HG03280 (cell line): ENCODE measurements around the gene FKBP14.

Experiments
- ATAC-seq: cut with Tn5 transposase; IDR thresholded peaks from one replicate; pipeline ENCODE4 v1.9.1; 2021; ENCODE audit warnings: mild to moderate bottlenecking, moderate library complexity; ENCODE audit not compliant: unreplicated experiment

Gene FKBP14

DNA sequence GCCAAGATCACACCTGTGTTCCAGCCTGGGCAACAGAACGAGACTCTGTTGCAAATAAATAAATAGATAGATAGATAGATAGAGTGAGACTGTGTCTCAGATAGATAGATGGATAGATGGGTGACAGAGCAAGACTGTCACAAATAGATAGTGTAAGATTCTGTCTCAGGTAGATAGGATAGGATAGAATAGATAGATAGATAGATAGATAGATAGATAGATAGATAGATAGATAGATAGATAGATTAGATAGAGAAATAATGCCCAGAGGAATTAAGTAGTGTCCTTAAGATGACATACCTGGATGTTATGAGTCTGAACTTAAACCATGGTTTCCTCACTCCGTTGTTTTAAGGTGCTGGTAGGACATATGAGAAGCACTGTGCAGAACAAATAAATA lies 9.7 kb upstream of the FKBP14 start:
- ATAC-seq = no peak

GRCh38 chr7:30034501-30034900 lies 8.0 kb upstream of the FKBP14 start:
- ATAC-seq = no peak

DNA sequence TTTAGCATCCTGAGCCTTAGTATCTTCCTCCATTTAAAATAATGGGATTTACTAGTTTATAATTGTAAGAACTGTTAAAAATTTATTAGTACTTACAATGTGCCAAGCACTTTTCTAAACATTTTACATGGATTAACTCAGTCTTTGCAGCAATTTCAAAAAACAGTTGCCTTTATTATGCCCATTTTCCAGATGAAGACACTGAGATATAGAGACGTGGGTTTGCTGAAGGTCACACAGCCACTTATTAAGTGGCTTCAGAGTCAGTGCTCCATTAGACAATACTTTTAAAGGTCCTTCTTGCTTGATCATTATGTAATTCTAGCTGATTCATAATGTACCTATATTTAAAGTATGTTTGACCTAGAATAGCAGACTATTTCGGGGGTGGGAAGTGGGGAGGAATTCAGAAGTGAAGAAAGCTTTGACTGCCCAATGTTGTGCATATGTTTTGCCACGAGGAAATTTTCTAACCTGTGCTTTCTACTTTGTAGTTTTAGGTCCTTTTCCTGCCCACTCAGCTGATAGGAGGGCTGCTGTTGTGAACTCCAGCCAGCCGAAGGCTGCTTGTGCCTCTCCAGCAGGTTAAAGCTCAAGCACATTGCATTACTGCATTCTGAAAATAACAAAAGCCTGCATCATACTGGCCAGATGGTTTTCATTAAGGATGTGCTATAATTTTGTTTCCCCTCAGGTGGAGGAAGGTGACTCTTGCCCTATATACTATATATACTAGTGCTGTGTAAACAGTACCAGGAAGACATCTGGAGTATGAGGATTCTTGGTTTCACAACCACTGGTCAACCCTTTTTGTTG lies 6.0 kb upstream of the FKBP14 start:
- no peak for ATAC-seq

DNA sequence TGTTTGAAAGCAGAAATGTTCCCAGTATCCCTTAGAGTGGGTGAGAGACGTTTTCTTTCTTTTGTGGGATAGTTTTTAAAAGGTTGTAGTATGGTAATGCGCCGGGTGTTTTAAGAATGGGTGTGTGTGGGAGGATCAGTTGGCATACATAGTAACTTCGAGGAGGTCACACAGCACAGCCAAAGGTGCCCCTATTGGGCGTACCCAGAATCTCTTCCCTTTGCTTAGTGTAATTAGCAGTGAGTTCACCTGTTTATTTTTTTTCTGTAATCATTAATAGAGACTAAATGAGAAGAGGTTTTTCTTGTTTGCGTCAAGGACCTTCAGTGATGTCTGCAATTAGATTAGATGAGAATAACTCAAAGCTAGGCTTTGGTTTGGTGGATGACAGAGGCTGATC lies 3.2 kb upstream of the FKBP14 start:
- no peak for ATAC-seq

- ATAC-seq = peak; percentile 12
Measured at GRCh38 chr7:30028749-30029635, 2.5 kb upstream of the FKBP14 start.

- ATAC-seq = peak; percentile 54
Measured at GRCh38 chr7:30028216-30028748, 1.8 kb upstream of the FKBP14 start, which contains the start of gene PLEKHA8. Gene PLEKHA8, plus strand, starts transcription at chr7:30028412. Its CDS starts 351 bp downstream, at chr7:30028763.

- peak; percentile 3 for ATAC-seq
Measured at GRCh38 chr7:30027740-30028215, 1.3 kb upstream of the FKBP14 start.

- ATAC-seq = no peak
Measured at GRCh38 chr7:30027065-30027456, 559 bp upstream of the FKBP14 start.

GRCh38 chr7:30023524-30023923 lies 3.0 kb downstream of the FKBP14 start:
- ATAC-seq = no peak

DNA sequence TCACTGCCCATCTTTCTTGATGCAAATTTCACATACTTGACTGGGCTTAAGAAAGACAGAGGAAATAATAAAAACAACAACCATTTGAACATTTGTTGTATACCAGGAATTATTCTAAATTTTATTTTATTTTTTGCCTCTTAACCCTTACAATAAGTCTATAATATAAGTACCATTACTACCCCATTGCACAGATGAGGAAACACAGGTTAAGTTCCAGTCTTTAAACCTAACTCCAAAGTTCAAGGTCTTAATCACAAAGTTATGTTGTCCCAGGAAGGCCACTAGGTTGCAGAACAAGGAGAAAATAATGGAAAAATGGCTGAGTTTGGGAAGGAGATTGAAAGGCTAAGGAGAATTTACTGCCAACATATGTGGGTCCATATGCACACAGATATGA lies 3.5 kb downstream of the FKBP14 start:
- ATAC-seq = no peak

- ATAC-seq = no peak
Measured at GRCh38 chr7:30020535-30020934, 6.0 kb downstream of the FKBP14 start.

DNA sequence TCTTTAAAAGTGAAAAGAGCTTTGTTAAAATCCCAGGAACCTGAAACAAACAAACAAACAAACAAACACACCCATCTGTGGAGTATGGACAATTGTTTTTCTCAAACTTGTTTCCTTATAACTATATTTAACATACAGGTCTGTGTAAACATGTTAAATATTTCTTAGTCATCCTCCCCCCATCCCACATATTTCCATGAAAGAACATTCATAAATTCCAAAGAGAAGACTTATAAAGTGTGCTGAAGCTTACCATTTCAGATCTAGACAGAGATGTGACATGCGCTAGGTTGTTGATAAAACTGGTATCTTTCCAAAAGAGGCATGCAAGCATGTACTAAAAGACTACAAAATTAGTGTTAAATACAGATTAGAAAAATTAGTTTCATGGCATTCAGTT lies 6.5 kb downstream of the FKBP14 start:
- ATAC-seq = no peak

DNA sequence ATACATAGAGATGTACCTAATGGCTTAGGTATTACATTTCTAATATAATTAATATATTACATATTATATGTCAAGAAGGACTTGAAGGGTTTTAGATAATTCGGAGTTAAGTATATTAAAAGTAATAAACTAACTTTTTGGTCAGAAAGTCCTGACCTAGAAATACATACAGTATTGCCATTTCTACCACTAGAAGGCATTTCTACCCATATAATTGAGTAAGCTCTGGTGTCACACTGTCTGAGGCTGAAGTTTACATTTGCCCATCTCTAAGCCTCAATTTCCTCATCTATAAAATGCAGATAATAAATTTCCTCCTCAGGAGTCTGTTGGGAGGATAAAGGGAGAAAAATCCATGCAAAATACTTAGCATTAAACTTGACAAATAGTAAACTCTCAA lies 7.1 kb downstream of the FKBP14 start:
- no peak for ATAC-seq

- ATAC-seq = no peak
Measured at GRCh38 chr7:30018451-30018850, 8.1 kb downstream of the FKBP14 start.

DNA sequence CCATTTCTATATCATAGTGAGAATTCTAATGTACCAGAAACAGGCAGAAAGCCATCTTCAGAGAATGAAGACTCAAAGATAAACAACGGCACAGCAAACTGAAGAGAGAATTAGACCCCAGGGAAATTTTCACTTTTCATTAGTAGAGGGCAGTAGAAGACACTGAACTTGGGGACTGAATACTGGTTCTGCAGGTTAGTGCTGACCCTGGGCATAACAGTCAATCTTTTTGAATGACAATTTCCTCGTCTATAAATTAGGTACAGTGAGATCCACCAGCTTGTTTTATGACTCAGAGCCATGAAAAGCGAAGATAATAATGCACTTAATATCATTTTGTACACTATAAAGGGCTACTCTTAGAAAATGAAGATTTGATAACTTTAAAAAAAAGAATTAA lies 13.7 kb downstream of the FKBP14 start:
- no peak for ATAC-seq

GRCh38 chr7:30010021-30010420 lies 16.5 kb downstream of the FKBP14 start:
- ATAC-seq = no peak

- no peak for ATAC-seq
Measured at GRCh38 chr7:30005464-30005863, 21.0 kb downstream of the FKBP14 start.

DNA sequence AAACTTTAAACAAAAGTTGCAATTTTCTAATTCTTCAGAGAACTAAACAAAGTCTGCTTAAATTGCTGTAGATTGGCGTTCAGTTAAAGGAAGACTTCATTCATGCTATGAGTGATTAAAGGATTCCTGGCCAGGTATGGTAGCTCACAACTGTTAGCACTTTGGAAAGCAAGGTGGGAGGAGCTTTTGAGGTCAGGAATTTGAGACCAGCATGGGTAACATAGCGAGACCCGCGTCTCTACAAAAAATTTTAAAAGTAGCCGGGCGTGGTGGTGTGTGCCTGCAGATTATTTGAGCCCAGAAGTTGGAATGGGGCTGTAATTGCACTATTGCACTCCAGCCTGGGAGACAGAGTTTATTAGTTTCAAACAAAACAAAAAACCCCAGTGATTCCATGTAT lies 23.4 kb downstream of the FKBP14 start:
- no peak for ATAC-seq

GRCh38 chr7:30001998-30002397 lies 24.5 kb downstream of the FKBP14 start:
- ATAC-seq = no peak

DNA sequence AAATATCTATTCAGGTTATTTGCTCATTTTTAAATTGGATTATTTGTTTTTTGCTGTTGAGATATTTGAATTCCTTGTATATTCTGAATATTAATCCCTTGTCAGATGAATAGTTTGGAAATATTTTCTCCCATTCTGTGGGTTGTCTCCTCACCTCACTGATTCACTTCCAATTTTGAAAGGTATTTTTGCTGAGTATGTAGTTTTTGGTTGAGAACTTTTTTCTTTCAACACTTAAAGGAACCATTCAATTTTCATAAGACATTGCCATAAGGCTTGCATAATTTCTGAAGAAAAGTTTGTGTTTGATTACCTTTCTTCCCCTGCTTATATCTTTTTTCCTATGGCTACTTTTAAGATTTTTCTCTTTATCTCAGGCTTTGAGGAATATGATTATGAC lies 28.0 kb downstream of the FKBP14 start:
- no peak for ATAC-seq

DNA sequence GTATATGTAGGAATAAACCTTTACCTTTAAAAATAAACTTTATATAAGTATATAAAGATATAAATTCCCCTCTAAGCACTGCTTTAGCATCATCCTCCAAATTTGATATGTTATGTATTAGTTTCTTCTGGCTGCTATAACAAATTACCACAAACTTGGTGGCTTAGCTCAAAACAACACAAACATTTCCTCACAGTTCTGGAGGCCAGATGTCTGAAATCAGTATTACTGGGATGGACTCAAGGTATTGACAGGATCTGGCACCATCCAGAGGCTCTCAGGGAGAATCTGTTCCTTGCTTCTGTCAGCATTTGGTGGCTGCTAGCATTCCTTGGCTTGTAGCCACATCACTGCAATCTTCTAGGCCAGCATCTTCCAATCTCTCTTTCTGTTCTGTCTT lies 30.2 kb downstream of the FKBP14 start:
- no peak for ATAC-seq

DNA sequence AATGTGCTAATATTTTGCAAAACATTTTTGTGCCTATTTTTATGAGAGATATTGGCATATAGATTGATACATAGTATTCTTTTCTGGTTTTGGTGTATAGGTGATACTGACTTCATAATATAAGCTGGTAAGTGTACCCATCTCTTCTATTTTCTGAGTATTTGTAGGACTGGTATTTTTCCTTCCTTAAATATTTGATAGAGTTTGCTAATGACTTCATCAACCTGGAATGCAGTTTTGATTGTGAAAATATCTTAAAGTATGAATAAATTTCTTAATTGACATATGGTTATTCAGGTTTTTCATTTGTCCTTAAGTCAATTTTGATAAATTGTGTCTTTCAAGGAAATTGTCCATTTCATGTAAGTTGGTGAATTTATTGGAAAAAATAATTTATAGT lies 30.9 kb downstream of the FKBP14 start:
- ATAC-seq = no peak
